HG03066 (cell line): Measurements from ENCODE around the gene PHF3.
A peak's percentile ranks its signal among the peaks of the same experiment; 100 is the strongest.

ENCODE experiments used
- ATAC-seq: cut with Tn5 transposase; IDR thresholded peaks from one replicate; pipeline ENCODE4 v1.9.1; 2021; ENCODE audit warnings: low read depth; ENCODE audit not compliant: unreplicated experiment

Gene PHF3, protein sequence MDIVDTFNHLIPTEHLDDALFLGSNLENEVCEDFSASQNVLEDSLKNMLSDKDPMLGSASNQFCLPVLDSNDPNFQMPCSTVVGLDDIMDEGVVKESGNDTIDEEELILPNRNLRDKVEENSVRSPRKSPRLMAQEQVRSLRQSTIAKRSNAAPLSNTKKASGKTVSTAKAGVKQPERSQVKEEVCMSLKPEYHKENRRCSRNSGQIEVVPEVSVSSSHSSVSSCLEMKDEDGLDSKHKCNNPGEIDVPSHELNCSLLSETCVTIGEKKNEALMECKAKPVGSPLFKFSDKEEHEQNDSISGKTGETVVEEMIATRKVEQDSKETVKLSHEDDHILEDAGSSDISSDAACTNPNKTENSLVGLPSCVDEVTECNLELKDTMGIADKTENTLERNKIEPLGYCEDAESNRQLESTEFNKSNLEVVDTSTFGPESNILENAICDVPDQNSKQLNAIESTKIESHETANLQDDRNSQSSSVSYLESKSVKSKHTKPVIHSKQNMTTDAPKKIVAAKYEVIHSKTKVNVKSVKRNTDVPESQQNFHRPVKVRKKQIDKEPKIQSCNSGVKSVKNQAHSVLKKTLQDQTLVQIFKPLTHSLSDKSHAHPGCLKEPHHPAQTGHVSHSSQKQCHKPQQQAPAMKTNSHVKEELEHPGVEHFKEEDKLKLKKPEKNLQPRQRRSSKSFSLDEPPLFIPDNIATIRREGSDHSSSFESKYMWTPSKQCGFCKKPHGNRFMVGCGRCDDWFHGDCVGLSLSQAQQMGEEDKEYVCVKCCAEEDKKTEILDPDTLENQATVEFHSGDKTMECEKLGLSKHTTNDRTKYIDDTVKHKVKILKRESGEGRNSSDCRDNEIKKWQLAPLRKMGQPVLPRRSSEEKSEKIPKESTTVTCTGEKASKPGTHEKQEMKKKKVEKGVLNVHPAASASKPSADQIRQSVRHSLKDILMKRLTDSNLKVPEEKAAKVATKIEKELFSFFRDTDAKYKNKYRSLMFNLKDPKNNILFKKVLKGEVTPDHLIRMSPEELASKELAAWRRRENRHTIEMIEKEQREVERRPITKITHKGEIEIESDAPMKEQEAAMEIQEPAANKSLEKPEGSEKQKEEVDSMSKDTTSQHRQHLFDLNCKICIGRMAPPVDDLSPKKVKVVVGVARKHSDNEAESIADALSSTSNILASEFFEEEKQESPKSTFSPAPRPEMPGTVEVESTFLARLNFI (N-terminal part only)

DNA sequence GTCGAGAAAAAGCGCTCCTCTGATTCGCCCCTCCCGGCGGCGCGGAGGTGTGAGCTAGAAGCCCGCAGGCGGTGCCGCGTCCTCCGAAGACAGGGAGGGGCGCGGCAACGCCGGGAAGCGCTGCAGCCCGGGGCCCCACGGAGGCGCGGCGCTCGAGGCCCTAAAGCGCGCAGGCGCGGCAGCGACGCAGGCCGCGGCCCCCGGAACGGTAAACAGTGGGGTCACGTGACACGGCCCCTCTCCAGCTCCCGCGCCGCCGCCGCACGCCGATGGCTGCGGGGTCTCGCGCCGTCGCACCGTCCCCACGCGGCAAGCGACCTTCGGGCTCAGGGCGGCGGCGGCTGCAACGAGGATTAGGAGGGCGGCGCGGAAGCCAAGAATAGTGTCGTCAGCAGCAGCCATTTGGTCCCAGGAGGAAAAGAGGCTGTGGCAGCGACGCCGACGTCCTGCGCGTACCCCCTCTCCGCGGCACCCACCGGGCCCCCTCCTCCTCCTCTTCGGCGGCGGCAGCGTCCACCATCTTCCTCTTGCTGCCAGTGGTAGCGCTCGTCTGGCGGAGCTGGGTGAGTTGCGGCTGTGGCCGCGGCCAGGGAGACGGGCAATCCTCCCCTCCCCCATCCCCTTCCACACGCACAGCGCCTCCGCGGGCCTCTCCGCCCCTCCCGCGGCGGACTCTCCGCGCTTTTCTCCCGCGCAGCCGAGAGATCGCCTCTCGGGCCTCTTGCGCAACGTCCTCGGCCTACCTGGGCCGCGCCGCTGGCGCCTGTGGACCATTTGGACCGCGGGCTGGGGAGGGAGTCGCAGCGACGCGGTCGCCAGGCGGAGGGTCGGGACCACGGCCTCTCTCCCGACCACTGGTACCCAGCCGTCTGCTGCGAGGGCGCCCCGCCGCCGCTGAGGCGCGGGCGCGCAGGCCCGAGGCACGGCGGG, at the start of gene PHF3:
Gene PHF3 (plus strand): TSS at position 215 of the 930 bp plus-strand sequence. CDS start 10,750 bp downstream, outside the sequence.
- peak; percentile 78 for ATAC-seq

DNA sequence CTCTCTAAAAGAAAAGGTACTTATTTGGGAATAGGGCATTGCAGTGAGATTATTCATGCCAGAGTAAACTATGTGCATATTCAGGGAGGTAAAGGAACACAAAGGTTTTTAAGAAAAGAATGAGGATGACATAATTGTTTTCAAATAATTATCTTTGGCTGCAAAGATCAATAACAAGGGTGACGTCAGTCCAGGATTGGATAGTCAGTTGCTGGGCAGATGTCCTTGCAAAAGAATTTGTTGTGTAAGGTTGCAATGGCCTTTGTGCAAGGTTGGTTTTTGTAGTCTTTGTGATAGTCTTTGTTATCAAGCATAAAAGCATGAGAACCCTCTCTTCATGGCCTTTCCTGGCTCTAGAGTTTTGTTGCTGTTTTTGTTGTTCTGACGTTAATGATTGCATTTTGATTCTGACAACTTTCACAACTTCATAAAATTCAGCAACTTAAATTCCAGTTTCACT, 45.6 kb upstream of the PHF3 start:
- no peak for ATAC-seq

DNA sequence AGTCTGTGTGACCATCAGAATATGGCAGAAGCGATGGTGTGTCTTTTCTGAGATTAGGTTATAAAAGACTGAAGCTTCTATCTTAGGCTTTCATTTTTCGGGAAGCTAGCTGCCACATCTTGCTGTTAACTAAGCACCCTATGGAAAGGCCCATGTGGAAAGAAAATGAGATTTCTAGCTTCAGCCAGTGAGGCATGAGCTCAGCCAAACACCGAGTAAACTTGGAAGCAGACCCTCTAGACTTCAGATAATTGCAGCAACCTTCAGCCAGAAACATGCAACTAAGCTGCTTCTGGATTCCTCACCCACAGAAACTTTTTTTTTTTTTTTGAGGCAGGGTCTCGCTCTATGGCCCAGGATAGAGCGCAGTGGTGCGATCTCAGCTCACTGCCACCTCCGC, 42.7 kb upstream of the PHF3 start:
- no peak for ATAC-seq

DNA sequence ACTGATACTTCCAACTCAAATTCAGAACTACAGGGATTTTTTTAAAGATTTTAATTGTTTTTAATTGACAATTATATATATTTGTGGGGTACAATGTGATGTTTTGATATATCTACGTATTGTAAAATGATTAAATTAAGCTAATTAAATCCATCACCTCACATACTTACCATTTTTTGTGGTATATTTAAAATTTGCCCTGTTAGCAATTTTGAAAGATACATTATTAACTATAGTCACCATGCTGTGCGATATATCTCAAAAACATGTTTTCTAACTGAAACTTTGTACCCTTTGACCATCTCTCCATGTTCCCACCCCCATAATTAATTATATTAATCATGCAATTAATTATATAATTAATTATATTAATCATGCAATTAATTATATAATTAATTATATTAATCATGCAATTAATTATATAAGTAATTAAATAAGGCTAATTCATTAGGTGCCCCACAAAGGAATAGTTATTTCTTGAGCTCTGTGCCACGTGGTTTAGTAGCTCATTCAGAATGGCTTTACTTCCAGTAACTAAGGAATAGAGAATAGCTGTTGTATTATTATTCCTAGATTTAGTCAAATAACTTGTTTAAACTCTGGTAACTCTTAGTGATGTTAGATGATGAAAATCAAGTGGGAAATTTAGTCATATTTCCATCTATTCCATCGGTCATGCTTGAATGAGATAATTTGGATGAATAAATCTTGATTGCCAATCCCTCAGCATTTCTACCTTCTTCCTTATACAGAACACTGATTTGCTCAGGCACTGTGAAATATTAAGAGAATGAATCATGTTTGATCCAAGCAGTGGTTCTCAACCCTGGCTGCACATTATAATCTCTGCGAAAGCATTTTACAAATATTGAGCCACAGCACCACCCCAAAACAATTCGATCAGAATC, 38.2 kb upstream of the PHF3 start:
- no peak for ATAC-seq

DNA sequence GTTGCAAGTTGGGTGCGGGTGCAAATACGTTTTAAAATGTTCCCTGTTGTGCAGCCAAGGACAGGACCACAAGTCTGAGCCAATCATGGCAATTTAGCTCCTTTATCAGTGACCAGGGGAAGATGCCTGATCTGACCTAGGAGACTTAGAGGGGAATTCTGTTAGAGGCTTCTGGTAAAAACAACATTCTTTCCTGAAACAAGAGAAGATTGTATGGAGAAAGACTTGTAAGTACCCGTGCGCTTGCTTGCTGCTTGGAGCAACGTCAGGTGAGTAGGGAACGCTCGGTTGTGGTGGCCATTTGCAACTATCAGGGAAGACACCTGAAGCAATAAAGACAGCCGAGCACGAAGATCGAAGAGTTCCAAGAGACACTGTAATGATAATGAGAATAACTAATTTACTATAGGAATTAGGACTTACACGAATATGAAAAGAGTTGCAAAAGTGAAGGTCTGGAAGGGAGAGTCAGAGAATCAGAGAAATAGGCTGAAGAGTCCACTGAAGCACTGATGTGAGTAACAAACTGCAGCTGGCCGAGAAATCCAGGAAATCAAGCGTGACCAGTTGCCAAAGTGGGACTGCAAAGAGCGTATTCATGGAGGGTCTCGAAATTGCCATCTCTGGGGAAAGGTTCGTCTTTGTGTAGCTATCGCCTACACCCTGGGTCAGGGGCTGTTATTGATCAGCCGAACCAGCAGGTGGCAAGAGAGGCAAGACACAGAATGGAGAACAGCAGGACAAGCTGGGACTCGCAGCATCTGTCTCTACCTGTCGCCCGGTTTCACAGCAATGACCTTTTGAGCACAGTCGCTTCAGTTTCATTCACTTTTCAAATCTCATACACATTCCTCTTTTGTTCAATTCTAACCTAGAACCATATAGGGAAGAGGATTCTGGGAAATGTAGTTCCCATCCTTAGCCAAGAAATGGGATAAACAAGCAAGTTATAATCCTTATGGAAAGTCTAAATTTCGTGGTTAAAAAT, 37.3 kb upstream of the PHF3 start:
- ATAC-seq = peak; percentile 99

DNA sequence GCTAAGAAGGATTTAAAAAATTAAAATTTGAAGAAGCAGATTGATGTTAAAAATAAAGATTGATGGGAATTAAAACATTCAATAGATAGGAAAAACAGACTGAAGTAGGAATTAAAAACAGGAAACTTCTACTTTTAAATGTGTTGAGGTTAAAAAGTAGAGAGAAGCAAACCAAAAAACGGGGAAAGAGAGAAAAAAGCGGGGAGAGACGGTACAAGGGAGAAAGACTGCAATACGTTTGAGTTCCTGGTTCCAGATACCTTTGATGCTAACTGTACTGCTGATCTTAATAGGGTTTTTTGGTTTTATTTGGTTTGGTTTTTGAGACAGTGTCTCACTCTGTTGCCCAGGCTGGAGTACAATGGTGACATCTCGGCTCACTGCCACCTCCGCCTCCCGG, 36.4 kb upstream of the PHF3 start:
- no peak for ATAC-seq

DNA sequence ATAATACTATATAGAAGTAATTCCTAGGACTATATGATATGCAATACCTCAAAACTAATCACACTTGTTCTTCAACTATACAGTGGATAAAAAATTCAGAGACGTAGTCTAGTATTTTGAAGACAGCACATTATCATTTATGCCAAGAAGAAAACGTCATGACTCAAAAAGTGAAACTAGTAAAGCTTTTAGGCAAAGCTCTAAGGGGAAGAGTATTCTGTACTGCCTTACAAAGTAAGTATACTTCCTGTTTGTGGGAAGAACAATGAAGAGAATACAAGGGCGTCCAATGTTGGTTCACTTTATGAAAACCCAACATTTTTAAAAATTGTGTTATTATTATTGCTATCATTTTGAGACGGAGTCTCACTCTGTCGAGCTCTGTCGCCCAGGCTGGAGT, 35.5 kb upstream of the PHF3 start:
- ATAC-seq = no peak

DNA sequence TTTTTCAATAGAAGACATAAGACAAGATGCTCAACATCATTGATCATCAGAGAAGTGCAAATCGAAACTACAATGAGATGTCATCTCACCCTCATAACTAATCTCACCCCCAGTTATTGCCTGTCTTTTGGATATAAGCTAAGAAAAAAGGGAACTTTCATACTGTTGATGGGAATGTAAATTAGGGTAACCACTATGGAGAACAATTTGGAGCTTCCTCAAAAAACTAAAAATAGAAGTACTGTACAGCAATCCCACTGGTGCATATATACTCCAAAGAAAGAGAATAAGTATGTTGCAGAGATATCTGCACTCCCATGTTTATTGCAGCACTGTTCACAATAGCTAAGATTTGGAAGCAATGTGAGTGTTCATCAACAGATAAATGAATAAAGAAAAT, 26.4 kb upstream of the PHF3 start:
- ATAC-seq = no peak

DNA sequence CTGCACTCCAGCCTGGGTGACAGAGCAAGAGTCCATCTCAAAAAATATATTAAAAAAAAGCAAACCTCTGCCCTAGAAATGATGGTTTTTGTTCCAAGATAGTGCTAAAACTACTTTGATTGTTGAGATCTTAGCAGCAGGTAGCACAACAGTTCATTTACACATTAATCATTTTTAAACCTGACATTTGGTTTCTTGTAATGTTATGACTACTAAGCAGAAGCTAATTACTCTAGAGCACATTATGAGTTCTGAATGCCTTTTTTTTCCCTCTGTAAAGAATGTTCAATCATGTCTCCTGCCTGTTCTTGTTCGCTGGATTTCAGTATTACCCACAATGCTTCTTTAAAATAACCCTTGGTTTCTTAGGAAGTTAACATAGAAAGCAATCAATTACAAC, 24.7 kb upstream of the PHF3 start:
- no peak for ATAC-seq

DNA sequence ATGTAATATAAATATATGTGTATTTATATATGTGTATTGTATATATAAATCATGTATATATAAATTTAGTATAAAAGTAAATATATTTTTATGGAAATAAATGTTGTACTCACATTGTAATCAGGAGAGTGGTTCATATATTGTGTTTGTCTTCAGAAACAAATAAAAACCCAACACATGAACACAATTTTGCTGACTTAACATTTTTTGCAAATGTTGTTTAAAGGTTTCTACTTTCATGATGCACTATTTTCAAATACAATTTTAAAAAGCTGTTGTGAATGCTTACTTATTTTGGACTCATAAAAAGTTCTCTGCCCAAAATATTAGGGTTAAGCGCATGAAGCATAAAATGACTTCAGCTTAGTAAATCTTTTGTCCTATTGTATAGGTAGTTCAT, 24.0 kb upstream of the PHF3 start:
- ATAC-seq = no peak

DNA sequence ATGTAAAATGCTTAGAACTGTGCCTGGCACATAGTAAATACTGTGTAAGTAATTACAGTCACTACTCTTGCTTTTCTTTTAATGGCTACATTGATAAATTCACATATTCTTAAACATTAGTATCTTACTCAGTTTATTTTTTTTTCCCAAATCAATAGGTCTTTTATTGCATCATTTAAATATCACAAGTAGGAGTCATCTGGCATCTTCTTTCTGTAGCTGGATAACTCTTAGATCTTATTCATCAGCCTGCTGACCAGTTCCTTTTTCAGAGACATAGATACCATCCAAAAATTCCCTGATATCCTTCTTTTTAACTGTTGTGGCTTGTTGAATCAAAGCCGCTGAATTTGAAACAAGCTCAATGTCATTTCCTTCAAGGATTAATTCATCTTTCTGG, 20.0 kb upstream of the PHF3 start:
- no peak for ATAC-seq

DNA sequence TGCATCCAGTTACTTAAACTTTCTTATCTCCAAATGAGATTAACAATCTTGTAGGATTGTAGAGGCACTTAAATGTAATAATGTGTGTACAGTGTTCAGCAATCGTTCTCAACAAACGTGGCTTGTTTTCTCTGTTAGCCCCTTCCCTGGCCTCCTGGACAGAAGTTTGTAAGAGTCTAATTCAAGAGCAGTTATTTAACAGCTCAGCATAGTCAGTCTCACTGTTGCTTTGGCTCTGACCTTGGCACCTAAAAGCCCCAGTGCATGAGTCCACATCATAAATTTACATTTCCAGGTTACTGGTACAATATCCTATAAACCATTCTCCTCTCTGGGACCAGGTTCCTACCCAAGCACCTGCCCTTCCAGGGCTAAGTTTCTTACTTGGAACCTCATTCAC, 11.5 kb upstream of the PHF3 start:
- no peak for ATAC-seq

DNA sequence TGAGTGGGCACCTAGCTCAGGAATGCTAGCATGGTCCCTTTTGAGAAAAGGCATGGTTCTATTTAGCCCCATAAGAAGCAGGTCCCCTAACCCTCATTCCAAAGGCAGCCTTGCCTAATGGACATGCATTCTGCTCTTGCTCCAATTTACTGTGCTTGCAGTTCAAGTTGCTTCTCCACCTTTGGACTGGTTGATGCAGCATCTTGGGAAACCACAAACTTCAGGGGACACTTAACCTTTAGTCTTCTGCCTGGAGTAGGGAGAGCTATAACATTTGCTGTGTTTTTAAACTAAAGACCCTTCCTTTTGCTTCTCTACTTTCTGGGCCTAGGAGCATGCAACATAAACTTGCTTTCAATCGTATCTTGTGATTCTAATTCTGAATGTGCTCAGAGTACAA, 5.1 kb upstream of the PHF3 start:
- ATAC-seq = no peak

DNA sequence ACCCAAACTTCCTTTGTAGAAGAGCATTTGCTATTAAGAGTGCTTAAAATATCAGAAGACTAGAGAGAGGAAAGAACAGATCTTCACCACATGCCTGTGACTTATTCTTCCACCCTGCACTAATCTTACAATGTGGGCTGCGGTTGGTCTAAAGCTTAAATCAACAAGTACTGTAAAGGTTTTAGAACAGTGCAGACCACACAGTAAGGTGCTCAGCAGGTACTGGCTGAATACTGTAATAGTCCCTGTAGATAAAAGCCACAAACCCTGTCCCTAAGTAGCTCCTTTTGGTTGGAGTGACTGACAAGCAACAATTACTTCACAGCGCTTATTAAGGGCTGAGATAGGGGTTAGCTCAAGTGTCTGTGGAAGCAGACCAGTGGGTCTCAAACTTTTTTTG, 972 bp upstream of the PHF3 start:
- no peak for ATAC-seq

DNA sequence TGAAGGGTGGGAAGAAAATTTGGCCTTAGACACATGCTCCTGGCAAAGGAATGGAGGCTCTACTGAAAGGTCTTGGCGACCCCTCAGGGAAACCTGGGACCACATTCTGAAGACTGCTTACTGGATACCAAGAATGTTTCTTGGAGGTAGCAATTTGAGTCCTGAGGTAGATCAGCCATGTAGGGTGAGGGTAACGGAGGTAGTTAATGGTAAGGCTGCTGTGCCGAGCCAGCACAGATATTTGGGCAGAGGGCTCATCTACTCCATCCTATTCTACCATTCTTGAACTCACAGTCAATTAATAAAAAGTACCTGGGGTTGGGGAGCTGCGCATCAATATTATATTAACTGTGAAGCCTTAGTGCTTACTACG, 401 bp upstream of the PHF3 start:
- ATAC-seq = peak; percentile 14

DNA sequence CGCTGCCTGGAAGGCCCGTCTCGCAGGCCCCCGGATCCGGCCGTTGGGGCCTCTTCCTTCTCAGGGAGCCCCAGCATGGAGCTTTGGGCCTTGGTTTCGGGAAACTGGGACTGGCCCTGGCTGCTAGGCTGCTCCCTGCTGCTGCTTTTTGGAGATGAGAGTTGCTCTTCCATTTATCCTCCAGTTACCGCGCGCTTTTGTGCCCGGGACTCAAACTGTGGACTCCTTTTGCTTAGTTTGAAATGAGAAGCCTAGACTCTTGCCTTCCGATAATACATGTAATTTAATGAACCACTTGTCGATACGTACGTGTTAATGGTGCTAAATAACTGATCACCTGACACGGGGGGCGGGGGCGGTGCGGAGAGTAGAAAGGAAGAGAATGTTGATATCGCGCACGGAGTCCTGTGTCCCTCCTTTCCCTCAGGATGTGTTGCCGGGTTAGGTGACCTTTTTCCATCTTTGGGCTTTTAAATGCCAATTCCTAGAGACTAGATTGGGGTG, 968 bp downstream of the PHF3 start:
- ATAC-seq = peak; percentile 12

DNA sequence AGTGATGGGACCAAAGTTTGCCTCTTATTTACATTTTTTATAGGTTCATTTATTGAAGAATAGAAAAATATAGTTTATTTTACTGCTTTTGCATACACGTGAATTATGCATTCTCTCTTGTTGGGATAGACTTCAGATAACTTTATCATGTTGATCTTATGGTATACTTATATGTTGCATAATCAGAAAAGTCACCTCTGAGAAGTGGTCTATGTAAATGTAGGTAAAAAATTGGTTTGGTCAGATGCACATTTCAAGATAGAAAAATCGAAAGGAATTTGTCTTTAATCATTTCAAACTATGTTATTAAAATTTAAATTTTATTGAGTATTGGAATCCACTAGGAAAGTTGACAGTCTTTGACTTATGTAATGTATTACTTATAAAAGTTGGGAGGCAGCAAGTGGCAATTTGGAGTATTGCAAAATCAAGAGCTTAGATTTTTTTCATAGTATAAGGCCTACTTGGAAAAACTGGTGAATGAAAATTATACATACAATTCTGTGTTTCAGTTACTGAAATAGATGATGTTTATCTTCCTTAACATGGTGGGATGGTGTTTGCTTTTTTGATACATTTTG, 2.4 kb downstream of the PHF3 start:
- ATAC-seq = no peak
